A549 (cell line): Measurements from ENCODE around the gene SLC16A3. TPM values are rescaled to one million over a fixed set of nuclear protein-coding genes. Genes with fewer than 3 reads are reported as not detected.

Source experiments
- ATAC-seq, 2 experiments: fragments of 200-7000 bp in 1 of 2; fragments of >200 bp in 1 of 2; cut with Nextera tagmentation in 1 of 2; cut with Tn5 transposase in 1 of 2; 3 replicates each; pipeline versions ENCODE4 v1.8.0 to v1.9.1; 2018 to 2020; ENCODE audit warnings: mild to moderate bottlenecking in 1 of 2, moderate library complexity in 1 of 2
- CTCF ChIA-PET: fragments of 300-600 bp; sonication (Branson Sonifier 250); formaldehyde crosslinking; extraction: SDS; loops from one replicate; lab custom pipeline; 2021; ENCODE audit warnings: antibody characterized with exemption, inconsistent platforms; lab: Yijun Ruan, JAX
- POLR2A ChIA-PET: fragments of 350-600 bp; formaldehyde crosslinking; extraction: SDS; loops from one replicate; lab custom pipeline; 2021; ENCODE audit warnings: antibody characterized with exemption, inconsistent platforms; lab: Yijun Ruan, JAX
- DNase-seq, 2 experiments: peaks; one replicate each; pipeline versions ENCODE4 v3.0.0 to v3.0.0-alpha.2; 2011 to 2016; ENCODE audit warnings: low read depth in 1 of 2, low spot score in 1 of 2
- FAIRE-seq: peaks from 2 replicates; lab custom pipeline; 2011; peaks lifted over from hg19 to GRCh38; lab: Jason Lieb, UNC
- H3K27ac ChIP-seq, 2 experiments: fragments of >200 bp; sonication (Bioruptor Twin); formaldehyde crosslinking; 3 replicates each; pipeline ENCODE4 v1.5.1; 2016 to 2017
- H3K4me1 ChIP-seq: fragments of >200 bp; sonication (Bioruptor Twin); formaldehyde crosslinking; 3 replicates; pipeline ENCODE4 v1.6.1; 2016
- H3K4me2 ChIP-seq: fragments of >200 bp; sonication (Bioruptor Twin); formaldehyde crosslinking; 3 replicates; pipeline ENCODE4 v1.6.1; 2016
- H3K4me3 ChIP-seq: fragments of >200 bp; sonication (Bioruptor Twin); formaldehyde crosslinking; 3 replicates; pipeline ENCODE4 v1.5.1; 2016
- H3K9me3 ChIP-seq: fragments of >200 bp; sonication (Bioruptor Twin); formaldehyde crosslinking; 3 replicates; pipeline ENCODE4 v1.6.1; 2016
- CEBPB ChIP-seq, 2 experiments: fragments of >200 bp in 1 of 2; sonication (Bioruptor Twin) in 1 of 2; formaldehyde crosslinking in 1 of 2; IDR thresholded peaks; 2 replicates each; pipeline ENCODE4 v1.6.1; 2012 to 2016
- CTCF ChIP-seq: fragments of >200 bp; sonication (Bioruptor Twin); formaldehyde crosslinking; IDR thresholded peaks from 3 replicates; pipeline ENCODE4 v1.5.1; 2016
- EHMT2 ChIP-seq: fragments of 200-600 bp; sonication (generic); IDR thresholded peaks from 2 replicates; pipeline ENCODE4 v1.6.1; 2016; ENCODE audit warnings: antibody characterized with exemption, low read depth, mild to moderate bottlenecking, moderate library complexity
- EP300 ChIP-seq, 2 experiments: fragments of >200 bp; sonication (Bioruptor Twin); formaldehyde crosslinking; IDR thresholded peaks; 2 replicates in 1 of 2; 3 replicates in 1 of 2; pipeline ENCODE4 v1.6.1; 2016 to 2017
- FOSL2 ChIP-seq, 2 experiments: fragments of 450-650 bp in 1 of 2; fragments of >200 bp in 1 of 2; sonication (Bioruptor Twin) in 1 of 2; formaldehyde crosslinking; IDR thresholded peaks; 2 replicates each; pipeline versions ENCODE4 v1.5.0 to v1.6.1; 2016 to 2020; ENCODE audit warnings: mild to moderate bottlenecking in 1 of 2, moderate library complexity in 1 of 2
- GATA3 ChIP-seq: IDR thresholded peaks from 2 replicates; pipeline ENCODE4 v1.6.1; 2012; ENCODE audit warnings: borderline replicate concordance
- HOXB13 ChIP-seq: fragments of 250-450 bp; sonication (Bioruptor Pico); IDR thresholded peaks from 2 replicates; pipeline ENCODE4 v1.5.0; 2020; ENCODE audit warnings: low read depth, mild to moderate bottlenecking, moderate library complexity
- HOXB5 ChIP-seq: fragments of 250-450 bp; sonication (Bioruptor Pico); IDR thresholded peaks from 2 replicates; pipeline ENCODE4 v1.5.0; 2020; ENCODE audit warnings: mild to moderate bottlenecking, moderate library complexity
- JUN ChIP-seq, 2 experiments: fragments of >200 bp; sonication (Bioruptor Twin); formaldehyde crosslinking; IDR thresholded peaks; 2 replicates in 1 of 2; 3 replicates in 1 of 2; pipeline ENCODE4 v1.6.1; 2016 to 2017
- JUNB ChIP-seq: fragments of >200 bp; sonication (Bioruptor Twin); formaldehyde crosslinking; IDR thresholded peaks from 2 replicates; pipeline ENCODE4 v1.6.1; 2016
- KDM1A ChIP-seq: fragments of 200-600 bp; sonication (generic); IDR thresholded peaks from 2 replicates; pipeline ENCODE4 v1.6.1; 2016; ENCODE audit warnings: low read depth, mild to moderate bottlenecking
- KDM5A ChIP-seq: fragments of 200-600 bp; sonication (generic); IDR thresholded peaks from 2 replicates; pipeline ENCODE4 v1.6.1; 2016; ENCODE audit warnings: antibody characterized with exemption, mild to moderate bottlenecking
- MAFK ChIP-seq: fragments of 450-650 bp; IDR thresholded peaks from 2 replicates; pipeline ENCODE4 v1.6.1; 2014; ENCODE audit not compliant: partially characterized antibody
- MAX ChIP-seq: IDR thresholded peaks from 2 replicates; pipeline ENCODE4 v1.6.1; 2012
- MYC ChIP-seq: IDR thresholded peaks from 2 replicates; pipeline ENCODE4 v1.6.1; 2012; ENCODE audit warnings: mild to moderate bottlenecking, inconsistent platforms, low read length, improper control_type of control experiment, borderline replicate concordance
- POLR2A ChIP-seq: IDR thresholded peaks from 2 replicates; pipeline ENCODE4 v1.6.1; 2012; ENCODE audit warnings: mild to moderate bottlenecking, low read length
- POLR2AphosphoS2 ChIP-seq: conservative IDR thresholded peaks from 2 replicates; pipeline ENCODE4 v1.6.1; 2012; ENCODE audit warnings: low read length, improper control_type of control experiment, inconsistent platforms
- RAD21 ChIP-seq, 2 experiments: fragments of >200 bp in 1 of 2; sonication (Bioruptor Twin) in 1 of 2; formaldehyde crosslinking in 1 of 2; IDR thresholded peaks in 1 of 2; conservative IDR thresholded peaks in 1 of 2; 2 replicates in 1 of 2; 3 replicates in 1 of 2; pipeline ENCODE4 v1.6.1; 2012 to 2018; ENCODE audit warnings: inconsistent platforms in 1 of 2
- RNF2 ChIP-seq: fragments of 200-600 bp; sonication (generic); IDR thresholded peaks from 2 replicates; pipeline ENCODE4 v1.6.1; 2016; ENCODE audit warnings: low read depth, mild to moderate bottlenecking, antibody characterized with exemption, moderate library complexity, borderline replicate concordance
- SMC3 ChIP-seq: fragments of >200 bp; sonication (Bioruptor Twin); formaldehyde crosslinking; IDR thresholded peaks from 3 replicates; pipeline ENCODE4 v1.6.1; 2018; ENCODE audit warnings: inconsistent platforms
- TFCP2L1 ChIP-seq: fragments of 250-450 bp; sonication (Bioruptor Pico); IDR thresholded peaks from 2 replicates; pipeline ENCODE4 v1.5.0; 2021; ENCODE audit warnings: mild to moderate bottlenecking
- WGBS: methylation state at CpG from one replicate; pipeline ENCODE4 v1.1.6; 2017; ENCODE audit errors: missing lambda C conversion rate; 5-methylcytosine and 5-hydroxymethylcytosine counted together
- polyA plus RNA-seq, 4 experiments: library from polyadenylated mRNA; depleted of rRNA in 3 of 4; stranded (reverse); fragments of >200 nt; fragmentation: RNase III in 1 of 4; extraction: RNeasy Plus Mini Kit Qiagen cat#74134 plus additional on column Dnase treatment in 1 of 4; gene quantifications; 2 replicates in 3 of 4; 3 replicates in 1 of 4; pipeline ENCODE4 v1.2.3, GENCODE V29; 2011 to 2017
- TF ChIP-seq, protein P1 (sequence below): IDR thresholded peaks from 2 replicates; pipeline ENCODE4 v1.6.1; 2012
- TF ChIP-seq, protein P2 (sequence below): IDR thresholded peaks from 2 replicates; pipeline ENCODE4 v1.6.1; 2012; ENCODE audit warnings: low read depth, borderline replicate concordance
- TF ChIP-seq, protein P3 (sequence below): fragments of 450-650 bp; IDR thresholded peaks from 2 replicates; pipeline ENCODE4 v1.6.1; 2014; ENCODE audit warnings: antibody characterized with exemption

SLC16A3 gene
- polyA plus RNA-seq, 2 of the 4 experiments (the other 2 are of a cell fraction), result 28.6 to 90.9 TPM

- TF ChIP-seq TFCP2L1 (CRISPR knock-in tag), result no peak
- 0 out of 2 replicates have a peak, but pooled peaks have one; percentile 56 for TF ChIP-seq POLR2AphosphoS2
- ChIA-PET CTCF (interaction anchor here (0.7 to 17.6 kb wide), 40 partner anchors 9 to 303 kb away, joined by 3 to 289 read pairs (median 7); partner anchors contain the start of genes CCDC57, CD7, DCXR and RAC3), POLR2A (interaction anchor here (1.4 to 2.1 kb wide), 2 partner anchors 29 to 58 kb away, joined by 4 to 14 read pairs; no protein-coding TSS in a partner anchor)
- no peak overlapping the region for H3K4me3 ChIP-seq
- no peak for FAIRE-seq
- no peak for ATAC-seq
- peak overlapping the region; percentile 61 for H3K4me2 ChIP-seq
- peak overlapping the region; percentile 68 to 71; a peak in 5 of 6 replicates for H3K27ac ChIP-seq
- H3K9me3 ChIP-seq, result no peaks in the 10 kb centered on the region
- 73% methylated on average over 17 of the region's 19 CpGs for WGBS
- H3K4me1 ChIP-seq, result peaks cover 78% of the 10 kb centered on the region
- no peak for DNase-seq
These were observed 6.4 kb downstream of the SLC16A3 start for GRCh38 chr17:82235056-82235774.

- Histone ChIP-seq H3K4me2 (peak overlapping the region; percentile 61), H3K9me3 (no peaks in the 10 kb centered on the region), H3K4me3 (no peak overlapping the region)
- POLR2A ChIA-PET, result interaction anchor here (0.9 to 2.1 kb wide), 3 partner anchors 30 to 57 kb away, joined by 3 to 14 read pairs (median 4); no protein-coding TSS in a partner anchor
- TF ChIP-seq POLR2AphosphoS2 (0 out of 2 replicates have a peak, but pooled peaks have one; percentile 4), CEBPB (IDR thresholded peaks at IDR 0.05) (peak in 1 of 2 experiments; percentile 63; a peak in 1 of 4 replicates), RNF2 (no peak)
- TF ChIP-seq, all 56 proteins: peak for 2
- WGBS, result 46% methylated on average over 15 of the region's 15 CpGs
- no peak for ATAC-seq
- FAIRE-seq, result no peak
- H3K27ac ChIP-seq, result peak overlapping the region; percentile 68 to 71
- CTCF ChIA-PET, result interaction anchor here (0.6 to 17.6 kb wide), 47 partner anchors 9 to 908 kb away, joined by 3 to 289 read pairs (median 6); partner anchors contain the start of genes CCDC57, CD7, DCXR and RAC3
- peaks cover 78% of the 10 kb centered on the region for H3K4me1 ChIP-seq
- no peak for DNase-seq
These were observed 6.9 kb downstream of the SLC16A3 start for GRCh38 chr17:82235775-82236141.

DNA sequence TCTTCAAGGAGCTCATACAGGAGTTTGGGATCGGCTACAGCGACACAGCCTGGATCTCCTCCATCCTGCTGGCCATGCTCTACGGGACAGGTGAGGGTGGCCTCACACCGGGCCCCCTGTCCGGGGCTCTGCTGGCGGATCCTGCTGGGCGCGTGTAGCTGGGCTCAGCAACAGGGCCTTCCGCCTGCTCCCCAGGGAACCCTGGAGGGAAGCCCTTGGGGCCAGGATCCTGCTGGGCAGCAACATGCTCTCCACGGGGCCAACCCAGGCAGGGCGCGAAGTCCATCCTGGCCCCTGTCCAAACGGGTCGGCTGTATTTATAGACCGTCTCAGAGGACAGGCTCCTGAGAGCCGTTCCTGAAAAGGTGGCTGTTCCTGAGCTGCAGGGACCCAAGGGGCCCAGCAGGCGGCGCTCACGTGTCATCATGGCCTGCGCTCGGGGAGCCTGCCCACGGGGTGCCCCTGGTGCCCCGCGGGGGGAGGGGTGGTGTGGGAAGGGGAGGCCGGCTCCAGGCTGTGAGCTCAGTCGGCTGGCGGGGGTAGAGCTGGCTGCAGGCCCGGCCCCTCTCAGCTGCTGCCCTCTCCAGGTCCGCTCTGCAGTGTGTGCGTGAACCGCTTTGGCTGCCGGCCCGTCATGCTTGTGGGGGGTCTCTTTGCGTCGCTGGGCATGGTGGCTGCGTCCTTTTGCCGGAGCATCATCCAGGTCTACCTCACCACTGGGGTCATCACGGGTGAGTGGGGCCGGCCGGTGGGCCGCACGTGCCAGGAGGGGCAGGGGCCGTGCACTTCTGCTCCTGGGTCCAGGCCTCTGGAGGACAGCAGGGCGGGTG lies 7.5 kb downstream of the SLC16A3 start:
- FAIRE-seq (no peak), DNase-seq (peak; percentile 79 to 80), ATAC-seq (peak; percentile 2 to 17; a peak in 3 of 6 replicates)
- Histone ChIP-seq H3K9me3 (no peaks in the 10 kb centered on the region), H3K4me2 (peak overlapping the region; percentile 61), H3K4me1 (peaks cover 83% of the 10 kb centered on the region), H3K4me3 (no peak overlapping the region), H3K27ac (peak overlapping the region; percentile 68 to 71)
- CTCF ChIA-PET, result interaction anchor here (0.6 to 17.6 kb wide), 49 partner anchors 9 to 908 kb away, joined by 3 to 289 read pairs (median 6); partner anchors contain the start of genes CCDC57, CD7, DCXR and RAC3
- POLR2A ChIA-PET, result interaction anchor here (0.8 to 2.1 kb wide), 4 partner anchors 30 to 206 kb away, joined by 3 to 14 read pairs (median 4); no protein-coding TSS in a partner anchor
- whole genome bisulfite sequencing, result 33% methylated on average over 23 of the region's 44 CpGs
- TF ChIP-seq POLR2A (no peak), KDM1A (no peak), CTCF (peak; percentile 97), JUNB (no peak), MYC (0 out of 2 replicates have a peak, but pooled peaks have one; percentile 23), CEBPB (IDR thresholded peaks at IDR 0.05) (0 out of 4 replicates have a peak, but pooled peaks of 1 of the 2 experiments have one; percentile 3), SMC3 (peak; percentile 93), JUN (IDR thresholded peaks at IDR 0.05) (0 out of 5 replicates have a peak, but pooled peaks of 1 of the 2 experiments have one; percentile 24), GATA3 (no peak), HOXB5 (CRISPR knock-in tag) (0 out of 2 replicates have a peak, but pooled peaks have one; percentile 53), EP300 (IDR thresholded peaks at IDR 0.05) (no peak), KDM5A (no peak), MAX (peak; percentile 70), POLR2AphosphoS2 (peak; percentile 53; the same call in 1 of the 2 replicates), EHMT2 (no peak), FOSL2 (IDR thresholded peaks at IDR 0.05) (no peak), FOSL2 (CRISPR knock-in tag; IDR thresholded peaks at IDR 0.05) (no peak), RAD21 (conservative IDR thresholded peaks at IDR 0.05 in 1 of 2, IDR thresholded peaks at IDR 0.05 in 1 of 2) (peak; percentile 92 to 95), HOXB13 (no peak), MAFK (no peak)
- TF ChIP-seq, protein P1, sequence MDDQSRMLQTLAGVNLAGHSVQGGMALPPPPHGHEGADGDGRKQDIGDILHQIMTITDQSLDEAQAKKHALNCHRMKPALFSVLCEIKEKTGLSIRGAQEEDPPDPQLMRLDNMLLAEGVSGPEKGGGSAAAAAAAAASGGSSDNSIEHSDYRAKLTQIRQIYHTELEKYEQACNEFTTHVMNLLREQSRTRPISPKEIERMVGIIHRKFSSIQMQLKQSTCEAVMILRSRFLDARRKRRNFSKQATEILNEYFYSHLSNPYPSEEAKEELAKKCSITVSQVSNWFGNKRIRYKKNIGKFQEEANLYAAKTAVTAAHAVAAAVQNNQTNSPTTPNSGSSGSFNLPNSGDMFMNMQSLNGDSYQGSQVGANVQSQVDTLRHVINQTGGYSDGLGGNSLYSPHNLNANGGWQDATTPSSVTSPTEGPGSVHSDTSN, result peak; percentile 9; the same call in 1 of the 2 replicates
- TF ChIP-seq, protein P2, sequence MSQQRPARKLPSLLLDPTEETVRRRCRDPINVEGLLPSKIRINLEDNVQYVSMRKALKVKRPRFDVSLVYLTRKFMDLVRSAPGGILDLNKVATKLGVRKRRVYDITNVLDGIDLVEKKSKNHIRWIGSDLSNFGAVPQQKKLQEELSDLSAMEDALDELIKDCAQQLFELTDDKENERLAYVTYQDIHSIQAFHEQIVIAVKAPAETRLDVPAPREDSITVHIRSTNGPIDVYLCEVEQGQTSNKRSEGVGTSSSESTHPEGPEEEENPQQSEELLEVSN, result peak; percentile 83; the same call in 1 of the 2 replicates
- TF ChIP-seq, protein P3, sequence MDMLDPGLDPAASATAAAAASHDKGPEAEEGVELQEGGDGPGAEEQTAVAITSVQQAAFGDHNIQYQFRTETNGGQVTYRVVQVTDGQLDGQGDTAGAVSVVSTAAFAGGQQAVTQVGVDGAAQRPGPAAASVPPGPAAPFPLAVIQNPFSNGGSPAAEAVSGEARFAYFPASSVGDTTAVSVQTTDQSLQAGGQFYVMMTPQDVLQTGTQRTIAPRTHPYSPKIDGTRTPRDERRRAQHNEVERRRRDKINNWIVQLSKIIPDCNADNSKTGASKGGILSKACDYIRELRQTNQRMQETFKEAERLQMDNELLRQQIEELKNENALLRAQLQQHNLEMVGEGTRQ, result 0 out of 2 replicates have a peak, but pooled peaks have one; percentile 3
